Measurements from ENCODE around the gene VTI1A.
"Not testable (repeated sequence)": the region's sequence is repeated elsewhere in the genome, so short reads cannot be mapped to it uniquely, and the experiment has no call there.

Gene VTI1A

DNA sequence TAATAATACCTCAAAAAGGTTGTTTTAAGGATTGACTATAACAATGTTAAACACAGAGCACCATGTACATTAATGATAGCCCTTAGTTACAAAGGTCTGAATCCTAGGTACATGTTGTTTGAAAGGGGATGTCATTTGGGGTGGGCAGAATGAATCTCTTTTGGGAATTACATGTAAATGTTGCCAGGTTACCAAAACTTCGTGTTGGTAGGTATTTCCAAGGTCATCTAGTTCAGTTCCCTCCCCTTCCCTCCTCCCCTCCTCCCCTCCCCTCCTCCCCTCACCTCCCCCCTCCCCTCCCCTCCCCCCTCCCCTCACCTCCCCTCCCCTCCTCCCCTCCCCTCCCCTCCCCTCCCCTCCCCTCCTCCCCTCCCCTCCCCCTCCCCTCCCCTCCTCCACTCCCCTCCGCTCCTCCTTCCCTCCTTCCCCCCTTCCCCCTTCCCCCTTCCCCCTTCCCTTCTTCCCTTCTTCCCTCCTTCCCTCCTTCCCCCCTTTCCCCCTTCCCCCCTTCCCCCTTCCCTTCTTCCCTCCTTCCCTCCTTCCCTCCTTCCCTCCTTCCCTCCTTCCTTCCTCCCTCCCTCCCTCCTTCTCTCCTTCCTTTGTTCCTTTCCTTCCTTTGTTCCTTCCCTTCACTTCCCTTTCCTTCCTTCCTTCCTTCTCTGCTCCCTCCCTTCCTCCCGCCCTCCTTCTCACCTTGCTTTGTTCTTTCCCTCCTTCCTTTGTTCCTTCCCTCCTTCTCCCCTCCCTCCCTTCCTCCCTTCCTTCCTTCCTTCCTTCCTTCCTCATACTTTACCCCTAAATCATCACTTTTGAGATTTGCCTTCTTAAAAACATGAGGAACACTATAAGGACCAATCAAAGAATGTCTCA lies 8.1 kb downstream of the VTI1A start:
- FAIRE-seq (no peak), DNase-seq (ENCODE audit: low spot score) (no peak)

DNA sequence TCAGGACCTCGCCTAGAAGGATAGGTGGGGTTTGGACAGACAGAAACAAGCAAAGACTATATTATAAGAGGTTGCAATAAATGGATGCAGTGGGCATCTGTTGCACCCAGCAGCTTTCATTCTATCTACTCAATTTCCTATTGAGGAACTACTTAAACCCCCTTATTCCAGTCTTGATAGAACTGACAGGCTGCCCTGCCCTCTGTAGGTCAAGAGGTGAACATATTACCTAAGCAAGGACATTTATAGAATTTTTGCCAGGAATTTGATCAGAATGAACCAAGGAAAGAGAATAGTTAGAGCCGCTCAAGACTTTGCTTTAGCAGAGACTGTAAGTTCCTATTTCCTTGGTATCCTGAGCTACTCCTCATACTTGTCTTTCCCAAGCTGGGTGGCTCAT lies 9.5 kb downstream of the VTI1A start:
- DNase-seq (ENCODE audit: low spot score) (no peak), FAIRE-seq (no peak)

DNA sequence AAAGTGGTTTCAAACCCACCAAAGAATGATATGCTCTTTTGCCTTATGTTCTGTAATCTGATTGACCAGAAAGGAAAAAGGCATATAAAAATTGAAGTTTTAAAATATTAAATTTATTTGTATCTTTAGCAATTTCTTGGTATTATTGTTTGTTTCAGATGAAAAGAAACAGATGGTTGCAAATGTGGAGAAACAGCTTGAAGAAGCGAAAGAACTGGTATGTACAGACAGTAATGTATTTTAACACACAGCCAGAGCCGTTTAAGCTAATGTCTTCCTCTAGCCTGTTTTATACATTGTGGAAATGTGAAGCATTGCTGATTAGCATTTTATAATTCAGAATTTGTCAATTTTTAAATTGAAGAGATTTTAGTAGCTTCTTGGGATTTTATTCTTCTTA lies 13.4 kb downstream of the VTI1A start:
- DNase-seq (ENCODE audit: low spot score) (no peak), FAIRE-seq (no peak)

DNA sequence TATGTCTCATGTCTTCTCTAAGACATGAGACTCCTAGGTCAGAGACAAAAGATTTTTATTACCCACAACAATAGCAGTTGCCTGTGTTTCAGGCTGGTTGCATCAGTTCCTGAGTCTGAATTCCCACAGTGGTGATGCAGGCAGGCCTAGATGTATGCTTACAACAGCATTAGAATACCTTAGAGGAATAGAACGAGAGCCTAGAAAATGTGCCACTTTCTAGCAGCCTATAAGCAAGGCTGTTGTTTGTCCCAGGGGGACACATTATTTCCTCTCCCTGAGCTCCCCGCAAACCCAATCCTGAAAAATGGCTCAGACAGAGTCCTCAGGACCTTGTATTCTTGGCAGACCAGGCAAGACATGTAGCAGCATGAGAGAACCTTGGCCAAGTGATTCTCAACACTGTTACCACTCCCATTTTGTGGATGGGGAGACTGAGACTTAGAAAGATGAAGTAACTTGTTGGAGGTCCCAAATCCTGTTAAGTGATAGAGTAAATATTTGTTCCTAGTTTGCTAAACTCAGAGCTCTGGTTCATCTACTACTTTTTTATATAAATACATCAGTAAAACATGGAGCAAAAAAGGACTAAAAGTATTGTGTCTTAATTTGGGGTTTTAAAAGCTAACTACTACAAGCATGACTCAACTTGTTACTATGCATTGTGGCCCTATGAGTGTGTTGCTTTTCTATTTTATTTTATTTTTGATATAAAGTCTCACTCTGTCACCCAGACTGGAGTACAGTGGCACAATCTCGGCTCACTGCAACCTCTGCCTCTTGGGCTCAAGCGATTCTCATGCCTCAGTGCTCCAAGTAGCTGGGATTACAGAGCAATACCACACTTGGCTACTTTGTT lies 14.2 kb downstream of the VTI1A start:
- no peak for DNase-seq (ENCODE audit: low spot score)
- FAIRE-seq, result no peak

DNA sequence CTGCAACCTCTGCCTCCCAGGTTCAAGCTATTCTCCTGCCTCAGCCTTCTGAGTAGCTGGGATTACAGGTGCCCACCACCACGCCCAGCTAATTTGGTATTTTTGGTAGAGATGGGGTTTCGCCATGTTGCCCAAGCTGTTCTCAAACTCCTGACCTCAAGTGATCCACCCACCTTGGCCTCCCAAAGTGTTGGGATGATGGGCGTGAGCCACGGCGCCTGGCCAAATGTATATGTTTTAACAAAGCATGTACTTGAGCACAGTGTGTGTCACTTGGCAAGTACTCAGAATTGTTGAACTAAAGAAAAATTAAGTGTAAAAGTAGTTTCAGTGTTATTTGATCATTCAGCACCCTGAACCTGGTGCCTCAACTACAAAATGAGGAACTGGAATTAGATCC lies 17.1 kb downstream of the VTI1A start:
- not testable (repeated sequence) for DNase-seq (ENCODE audit: low spot score); FAIRE-seq

DNA sequence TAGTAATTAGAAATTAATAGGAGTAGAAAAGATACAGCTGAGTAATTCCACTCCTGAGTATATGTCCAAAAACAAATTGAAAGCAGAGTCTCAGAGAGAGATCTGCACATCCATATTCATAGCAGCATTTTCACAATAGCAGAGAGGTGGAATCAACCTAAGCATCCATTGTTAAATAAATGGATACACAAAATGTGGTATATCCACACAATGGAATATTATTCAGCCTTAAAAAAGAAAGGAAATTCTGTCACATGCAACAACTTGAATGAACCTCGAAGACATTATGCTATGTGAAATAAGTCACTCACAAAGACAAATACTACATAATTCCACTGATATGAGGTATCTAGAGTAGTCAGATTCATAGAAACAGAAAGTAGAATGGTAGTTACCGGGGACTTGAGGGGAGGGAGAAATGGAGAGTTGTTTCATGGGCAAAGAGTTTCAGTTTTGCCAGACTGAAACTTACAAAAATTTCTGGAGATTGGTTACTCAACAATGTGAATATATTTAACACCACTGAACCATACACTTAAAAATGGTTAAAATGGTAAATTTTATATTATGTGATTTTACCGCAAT lies 18.4 kb downstream of the VTI1A start:
- DNase-seq (ENCODE audit: low spot score) (no peak), FAIRE-seq (no peak)

DNA sequence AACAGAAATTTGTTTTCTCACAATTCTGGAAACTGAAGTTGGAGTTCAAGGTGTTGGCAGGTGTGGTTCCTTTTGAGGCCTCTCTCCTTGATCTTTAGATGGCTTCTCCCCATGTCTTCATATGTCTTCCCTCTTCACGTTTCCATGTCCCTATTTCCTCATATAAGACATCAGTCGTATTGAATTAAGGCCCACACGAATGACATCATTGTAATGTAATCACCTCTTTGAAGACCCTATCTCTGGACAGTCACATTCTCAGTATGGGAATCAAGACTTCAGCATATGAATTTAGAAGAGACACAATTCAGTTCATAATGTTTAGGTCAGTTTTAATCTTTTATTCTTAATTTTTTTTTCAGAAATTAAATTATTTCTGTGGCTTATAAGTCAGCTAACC lies 19.8 kb downstream of the VTI1A start:
- no peak for DNase-seq (ENCODE audit: low spot score)
- no peak for FAIRE-seq

DNA sequence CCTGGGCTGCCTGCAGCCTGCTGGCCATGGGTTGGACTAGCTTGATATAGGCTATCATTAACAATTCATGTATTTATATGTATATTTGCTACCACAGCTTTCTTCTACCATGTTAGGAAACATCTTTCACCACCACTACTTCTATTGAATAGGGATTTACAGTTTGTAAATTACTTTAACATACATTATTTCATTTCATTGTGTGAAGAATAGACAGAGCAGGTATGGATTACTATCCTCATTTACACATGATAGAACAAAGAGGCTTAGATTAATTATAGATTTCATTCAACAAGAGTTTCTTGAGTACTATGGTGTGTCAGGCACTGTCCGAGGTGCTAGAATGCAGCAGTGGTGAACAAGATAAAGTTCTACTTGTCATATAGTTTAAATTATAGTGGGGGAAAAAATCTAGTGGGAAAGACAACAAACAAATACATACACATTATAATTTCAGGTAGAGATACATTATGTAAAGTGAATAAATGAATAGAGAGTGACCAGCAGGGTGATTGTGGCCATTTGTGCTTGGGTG lies 20.6 kb downstream of the VTI1A start:
- DNase-seq (ENCODE audit: low spot score) (no peak), FAIRE-seq (no peak)

DNA sequence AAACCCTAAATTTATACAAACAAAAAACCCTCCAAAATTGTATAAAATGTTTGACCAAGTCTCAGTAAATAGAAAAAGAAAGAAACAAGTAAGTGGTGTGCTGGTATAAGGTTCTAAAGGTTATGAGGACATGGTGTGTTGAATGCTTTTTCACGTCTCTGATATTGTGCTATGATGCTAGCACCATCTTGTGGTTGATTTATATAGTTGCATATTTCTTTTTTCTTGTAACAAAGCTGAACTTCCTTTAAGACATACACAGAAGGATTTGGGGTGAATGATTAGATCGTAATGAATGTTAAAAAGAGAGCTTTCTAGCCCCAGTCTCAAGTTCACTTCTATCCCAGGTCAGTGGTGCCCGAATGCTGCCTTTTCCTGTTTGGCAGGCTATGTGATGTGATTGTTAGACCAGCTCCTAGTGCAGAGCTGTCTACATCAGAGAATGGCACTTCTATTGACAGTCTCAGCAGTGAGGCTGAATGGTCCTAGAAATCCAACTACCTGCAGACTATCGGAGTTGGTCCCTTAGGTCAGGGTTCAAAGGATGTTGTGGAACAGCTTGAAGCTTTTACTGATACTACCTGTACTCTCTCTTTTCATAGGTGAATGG lies 25.0 kb downstream of the VTI1A start:
- DNase-seq (ENCODE audit: low spot score), result peak; percentile 39
- no peak for FAIRE-seq

DNA sequence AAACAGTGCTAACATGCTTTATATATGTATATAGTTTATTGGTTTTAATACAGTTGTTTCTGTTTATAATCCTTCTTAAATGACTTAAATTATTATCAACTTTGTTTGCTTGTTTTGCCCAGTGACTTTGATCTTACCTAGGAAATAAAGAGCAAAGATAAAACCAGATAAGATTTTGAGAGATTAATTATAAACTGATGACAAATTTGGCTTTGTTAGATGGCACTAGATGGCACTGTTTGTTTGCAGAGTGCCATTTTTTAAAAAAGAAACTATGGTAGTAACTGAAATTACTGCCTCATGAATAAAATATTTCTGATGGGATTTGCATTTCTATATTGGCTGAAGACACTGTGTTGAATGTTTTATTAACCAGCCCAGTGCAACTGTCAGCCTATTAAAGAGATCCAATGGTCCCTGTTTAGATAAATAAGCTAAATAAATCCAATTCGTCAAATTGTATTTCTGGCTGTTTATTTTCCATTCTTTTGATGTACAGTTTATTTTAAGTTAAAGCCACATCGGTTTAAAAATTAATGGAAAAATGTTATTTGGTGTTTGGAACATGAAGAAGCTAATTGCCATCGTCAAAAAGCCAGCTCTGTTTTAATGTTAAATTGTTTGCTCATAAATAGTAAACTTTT lies 28.7 kb downstream of the VTI1A start:
- no peak for FAIRE-seq
- DNase-seq (ENCODE audit: low spot score), result no peak

DNA sequence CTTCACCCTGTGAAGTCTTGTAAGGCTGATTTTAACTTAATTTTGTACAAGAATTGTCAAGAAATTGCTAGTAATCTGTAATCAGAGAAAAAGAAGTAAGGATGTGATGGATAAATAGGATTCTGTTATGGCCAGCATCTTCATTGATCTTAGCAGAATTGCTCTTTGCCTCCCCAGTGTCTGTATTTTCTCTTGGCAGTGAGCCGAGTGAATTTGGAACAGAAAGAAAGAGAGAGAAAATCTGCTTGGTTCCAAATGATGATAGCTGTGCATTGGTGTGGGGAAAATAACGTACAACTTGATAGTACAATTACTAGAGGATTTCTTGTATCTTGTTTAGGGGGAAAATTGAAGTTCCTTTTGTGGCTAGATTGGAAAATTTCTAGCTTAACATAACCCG lies 34.6 kb downstream of the VTI1A start:
- no peak for DNase-seq (ENCODE audit: low spot score)
- no peak for FAIRE-seq

DNA sequence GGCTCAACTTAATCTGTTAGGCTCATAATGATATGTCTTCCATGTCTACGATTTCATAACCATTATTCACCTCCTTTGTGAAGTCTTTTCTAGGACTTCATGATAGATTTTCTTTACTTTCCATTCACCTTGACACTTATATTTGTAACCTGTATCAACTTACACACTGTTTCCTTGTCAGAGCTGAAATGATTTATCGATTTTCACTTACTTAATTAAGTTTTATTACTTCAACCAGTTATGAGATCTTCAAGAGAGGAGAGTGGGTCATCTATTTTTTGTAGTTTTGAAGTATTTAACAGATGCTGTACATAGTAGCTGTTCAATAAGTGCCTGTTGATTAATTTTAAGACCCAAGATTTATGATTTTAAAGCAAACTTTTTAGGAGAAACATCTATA lies 37.4 kb downstream of the VTI1A start:
- FAIRE-seq (no peak), DNase-seq (ENCODE audit: low spot score) (no peak)

DNA sequence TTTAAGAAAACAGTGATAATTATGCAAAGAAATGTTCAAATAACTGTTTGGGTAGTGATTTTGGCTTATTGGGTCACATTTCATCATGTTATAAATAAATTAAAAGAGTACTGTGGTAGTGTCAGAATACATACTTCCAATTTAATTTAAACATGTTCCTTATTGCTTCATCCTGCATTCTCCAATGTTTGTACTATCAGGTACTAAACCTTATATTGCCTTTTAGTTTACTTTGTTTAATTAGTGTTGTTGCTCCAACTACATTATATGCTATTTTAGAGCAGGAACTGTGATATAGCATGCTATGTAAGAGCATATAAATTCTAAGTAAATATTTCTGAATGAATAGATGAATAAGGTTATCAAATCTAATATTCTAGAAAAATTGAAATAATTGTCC lies 40.9 kb downstream of the VTI1A start:
- DNase-seq (ENCODE audit: low spot score) (no peak), FAIRE-seq (no peak)

DNA sequence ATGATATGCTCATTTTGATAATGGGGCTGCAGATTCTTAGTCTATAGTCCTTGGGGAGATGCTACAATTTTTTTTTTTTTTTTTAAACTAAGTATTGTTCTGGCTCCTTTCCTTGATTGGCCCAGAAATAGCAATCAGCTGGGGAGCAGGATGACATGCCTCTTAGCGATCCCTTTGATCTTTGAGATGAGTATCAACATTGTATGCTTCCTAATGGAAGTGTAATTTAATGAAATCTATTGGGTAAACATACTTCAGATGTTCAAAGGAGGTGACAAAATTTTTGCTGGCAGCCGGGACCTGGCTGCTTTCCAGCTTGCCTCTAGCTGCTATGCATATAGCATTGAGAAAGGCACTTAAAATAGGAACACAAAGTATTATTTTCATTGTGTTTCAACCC lies 43.5 kb downstream of the VTI1A start:
- no peak for DNase-seq (ENCODE audit: low spot score)

DNA sequence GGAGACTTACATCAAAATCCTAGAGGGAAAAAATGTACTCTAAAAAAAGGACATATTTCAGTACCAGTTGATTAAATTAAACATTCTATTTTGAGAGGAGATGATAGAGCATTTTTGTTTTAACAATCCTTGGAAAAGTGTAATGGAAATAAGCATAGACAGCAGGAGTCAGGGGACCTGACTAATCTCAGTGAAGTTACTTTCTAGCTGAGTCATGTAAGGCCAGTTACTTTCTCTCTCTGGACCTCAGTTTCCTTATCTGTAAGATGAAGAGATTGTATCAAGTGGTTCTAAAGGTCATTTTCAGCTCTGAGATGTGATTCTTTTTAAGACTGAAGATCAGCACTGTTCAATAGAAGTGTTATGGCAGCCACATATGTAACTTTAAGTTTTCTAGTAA lies 44.1 kb downstream of the VTI1A start:
- DNase-seq (ENCODE audit: low spot score) (no peak), FAIRE-seq (no peak)

More for the DNA sequence above, 43.5 kb downstream of the VTI1A start:
- FAIRE-seq, result no peak

DNA sequence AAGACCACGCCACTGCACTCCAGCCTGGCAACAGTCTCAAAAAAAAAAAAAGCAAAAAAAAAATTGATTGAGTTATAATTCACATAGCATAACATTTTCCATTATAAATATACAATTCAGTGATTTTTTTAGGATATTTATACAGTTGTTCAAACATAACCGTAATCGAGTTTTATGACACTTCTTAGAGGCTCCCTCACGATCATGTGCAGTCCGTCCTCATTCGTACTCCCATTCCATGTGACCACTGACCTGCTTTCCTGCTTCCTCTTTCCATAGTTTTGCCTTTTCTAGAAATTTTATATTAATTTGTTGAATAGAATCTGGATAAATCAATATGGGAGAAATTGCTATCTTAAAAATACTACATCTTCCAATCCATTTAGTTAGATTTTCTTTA lies 45.7 kb downstream of the VTI1A start:
- FAIRE-seq (no peak), DNase-seq (ENCODE audit: low spot score) (no peak)

DNA sequence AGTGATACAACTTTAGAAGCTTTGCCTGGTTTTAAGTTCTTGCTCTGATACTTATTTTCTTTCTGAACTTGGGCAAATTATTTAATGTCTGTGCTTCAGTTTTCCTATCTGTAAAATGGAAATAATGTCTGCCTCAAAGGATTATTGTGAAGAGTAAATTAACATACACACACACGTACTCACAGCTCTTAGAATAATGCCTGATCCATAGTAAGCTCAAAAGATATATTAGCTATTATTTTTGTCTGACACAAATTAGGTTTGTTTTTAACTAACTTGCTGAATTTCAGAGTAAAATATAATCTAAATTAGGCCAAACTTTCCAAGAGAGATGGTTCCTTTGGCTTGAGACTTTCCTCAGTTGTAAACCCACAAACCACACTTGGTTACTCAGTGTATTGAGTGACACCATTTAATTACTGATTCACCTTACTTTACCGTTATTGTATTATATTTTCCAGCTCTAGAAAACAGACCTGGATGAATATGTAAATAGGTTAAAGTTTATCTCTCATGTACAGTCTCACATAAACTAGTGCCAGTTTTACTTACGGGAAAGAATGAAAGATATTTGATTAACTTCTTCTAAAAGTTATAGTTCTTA lies 50.4 kb downstream of the VTI1A start:
- DNase-seq (ENCODE audit: low spot score) (no peak), FAIRE-seq (no peak)

DNA sequence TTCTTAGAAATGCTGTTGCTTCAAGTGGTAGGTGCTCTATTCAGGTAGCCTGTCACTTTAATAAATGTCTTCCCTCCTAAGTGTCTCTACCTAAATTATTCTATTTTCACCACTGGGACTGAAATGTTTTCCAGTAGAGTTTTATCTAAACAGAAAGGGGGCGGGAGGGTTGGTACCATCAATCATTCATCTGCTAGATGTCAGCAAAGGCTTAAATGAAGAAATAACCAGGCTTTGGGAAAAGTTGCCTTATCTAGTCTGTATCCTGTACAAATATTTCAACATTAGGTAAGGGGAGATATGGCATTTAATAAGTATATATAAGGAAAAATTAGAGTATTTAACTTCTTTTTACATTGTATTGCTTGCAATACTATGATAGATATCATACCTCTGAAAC lies 51.8 kb downstream of the VTI1A start:
- FAIRE-seq (no peak), DNase-seq (ENCODE audit: low spot score) (no peak)

DNA sequence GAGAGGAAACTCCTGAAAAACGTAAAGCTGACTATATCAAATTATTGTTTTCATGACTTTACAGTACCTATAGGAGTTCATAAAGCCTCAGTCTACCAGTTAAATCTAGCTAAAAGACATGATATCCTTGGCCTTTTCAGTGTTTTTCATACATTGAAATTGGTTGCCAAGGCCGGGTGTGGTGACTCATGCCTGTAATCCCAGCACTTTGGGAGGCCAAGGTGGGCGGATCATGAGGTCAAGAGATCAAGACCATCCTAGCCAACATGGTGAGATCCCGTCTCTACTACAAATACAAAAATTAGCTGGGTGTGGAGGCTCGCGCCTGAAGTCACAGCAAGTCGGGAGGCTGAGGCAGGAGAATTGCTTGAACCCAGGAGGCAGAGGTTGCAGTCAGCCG lies 53.0 kb downstream of the VTI1A start:
- not testable (repeated sequence) for FAIRE-seq; DNase-seq (ENCODE audit: low spot score)

DNA sequence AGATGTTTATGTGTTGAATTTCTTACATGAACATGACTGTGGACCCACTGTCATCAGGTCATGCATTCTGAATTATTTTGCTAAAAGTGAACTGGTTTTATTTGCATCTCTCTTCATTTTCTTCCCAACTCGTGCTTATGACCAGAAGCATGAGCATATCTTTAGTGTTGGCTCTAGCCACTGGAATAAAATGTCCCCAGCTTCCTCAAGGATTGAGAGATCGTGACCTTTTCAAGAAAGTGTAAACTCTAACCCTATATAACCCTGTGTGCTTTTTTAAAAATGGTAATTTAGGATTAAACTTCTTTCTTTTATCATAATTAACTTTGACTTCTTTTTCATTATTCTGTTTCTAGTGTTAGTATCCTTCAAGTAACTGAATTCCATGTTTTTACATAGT lies 55.5 kb downstream of the VTI1A start:
- DNase-seq (ENCODE audit: low spot score), result no peak
- FAIRE-seq, result no peak

DNA sequence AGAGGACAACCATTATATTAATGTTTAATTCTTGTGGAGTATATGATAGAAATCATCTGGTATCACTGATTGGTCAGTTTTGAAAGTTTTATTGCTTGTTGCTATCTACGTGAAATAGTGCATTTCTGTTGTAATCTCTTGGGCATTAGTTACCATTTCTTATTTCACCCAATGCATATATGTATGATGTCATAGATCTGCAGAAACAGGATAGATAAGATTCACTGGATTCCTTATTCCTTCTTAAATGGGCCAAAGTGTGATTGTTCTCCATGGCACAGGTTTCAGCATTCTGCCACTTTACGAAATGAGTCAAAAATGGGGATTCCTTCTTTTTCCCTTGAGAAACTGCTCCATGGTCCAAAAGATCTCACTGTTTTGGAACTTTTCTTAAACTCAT lies 56.6 kb downstream of the VTI1A start:
- FAIRE-seq (no peak), DNase-seq (ENCODE audit: low spot score) (no peak)
